K562 treated with DMSO at 1 percent for 4 hours (cell line): ENCODE data around the gene NAMPT. TPM values are rescaled to one million over a fixed set of nuclear protein-coding genes. Genes with fewer than 3 reads are reported as not detected.

Experiments
- total RNA-seq: library from RNA; unstranded; fragments of 300-600 nt; gene quantifications from 2 replicates; pipeline ENCODE4 v1.2.3, GENCODE V29; 2022; ENCODE audit not compliant: insufficient read depth

NAMPT gene
- total RNA-seq: 42.2 and 42.4 TPM in 2 replicates

GRCh38 chr7:106284714-106285050, at the start of gene NAMPT:
TSS of gene NAMPT (minus strand) at chr7:106284983. CDS start at chr7:106284884, 99 bp downstream.

Other genes with a start within 250 kb of the NAMPT start
- 58.4 and 69.2 TPM in 2 replicates for gene SYPL1, start 172.7 kb downstream of the NAMPT start, total RNA-seq